ENCODE measurements around the gene ATP5PB.

- TF ChIP-seq EP300 (IDR thresholded peaks at IDR 0.05) (no peak), CTCF (IDR thresholded peaks at IDR 0.05) (no peak)
These were observed 6.4 kb downstream of the ATP5PB start for GRCh38 chr1:111455642-111456031.

Data from sigmoid colon (tissue), 4 donors.